MM.1S (cell line): ENCODE measurements around the gene BOD1L2.

Experiments used
- CTCF ChIP-seq: fragments of 300-600 bp; sonication (generic); IDR thresholded peaks from 2 replicates; pipeline ENCODE4 v1.5.1; 2016; ENCODE audit warnings: antibody characterized with exemption, low read length, mixed read lengths
- EZH2 ChIP-seq: fragments of 300-600 bp; sonication (generic); optimal IDR thresholded peaks from 2 replicates; pipeline ENCODE3; 2017; ENCODE audit warnings: low read depth, mild to moderate bottlenecking, antibody characterized with exemption, low read length, mixed read lengths
- EZH2phosphoT487 ChIP-seq: fragments of 300-600 bp; sonication (generic); IDR thresholded peaks from 2 replicates; pipeline ENCODE4 v1.6.1; 2018; ENCODE audit warnings: antibody characterized with exemption, low read length

DNA sequence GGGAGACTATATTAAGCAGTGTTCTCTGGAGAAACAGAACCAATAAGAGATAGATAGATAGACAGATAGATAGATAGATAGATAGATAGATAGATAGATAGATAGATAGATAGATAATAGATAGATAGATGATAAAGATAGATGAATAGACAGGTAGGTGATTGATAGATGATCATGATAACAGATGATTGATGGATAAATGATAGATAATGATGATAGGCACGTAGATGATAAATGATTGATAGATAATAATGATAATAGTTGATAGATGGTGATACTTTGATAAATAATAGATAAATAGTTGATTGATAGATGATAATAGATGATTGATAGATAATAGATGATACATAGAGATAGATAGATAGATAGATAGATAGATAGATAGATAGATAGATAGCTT, 48.5 kb downstream of the BOD1L2 start:
- TF ChIP-seq CTCF (no peak), EZH2phosphoT487 (no peak), EZH2 (no peak)
